ENCODE measurements around the gene STXBP4. TPM values are rescaled to one million over a fixed set of nuclear protein-coding genes. Genes with fewer than 3 reads are reported as not detected.

The STXBP4 gene
- total RNA-seq, 1 experiment from 2014 or later: 12.0 TPM

DNA sequence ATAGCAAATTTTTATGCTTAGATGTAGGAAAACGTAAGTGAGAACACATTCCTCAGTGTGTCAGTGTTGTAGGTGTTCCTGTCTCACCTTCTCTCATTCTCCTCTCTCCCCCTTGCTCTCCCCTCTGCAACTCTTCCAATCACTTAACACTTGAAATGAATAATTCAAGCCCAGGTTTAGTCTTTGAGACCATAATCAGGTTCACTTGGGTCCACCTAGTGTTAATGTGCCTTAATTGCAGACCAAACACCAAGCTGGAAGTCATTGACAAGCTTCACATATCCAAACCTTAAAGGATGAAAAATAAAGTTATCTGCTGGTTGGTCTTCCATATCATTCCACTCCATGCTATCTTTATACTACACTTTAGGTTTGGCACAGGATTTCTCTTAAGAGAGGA lies 37.0 kb downstream of the STXBP4 start:
- Histone ChIP-seq H2AFZ (no peak overlapping the region), H3F3A (ENCODE audit: insufficient read depth, low read depth) (no peaks in the 10 kb centered on the region), H4K20me1 (ENCODE audit: insufficient read depth) (no peaks in the 10 kb centered on the region), H3K9me2 (ENCODE audit: insufficient read depth) (no peaks in the 10 kb centered on the region), H3K27me3 (ENCODE audit: insufficient read depth, low read depth) (no peaks in the 10 kb centered on the region), H3K9me3 (ENCODE audit: insufficient read depth, low read depth) (no peaks in the 10 kb centered on the region), H3K4me2 (no peak overlapping the region), H3K4me3 (no peak overlapping the region), H3K79me2 (ENCODE audit: low read depth) (no peaks in the 10 kb centered on the region), H3K4me1 (replicated peaks; ENCODE audit: insufficient read depth) (no peaks in the 10 kb centered on the region), H3K27ac (no peak overlapping the region), H3K36me3 (ENCODE audit: low read depth) (no peaks in the 10 kb centered on the region)
- ChIA-PET POLR2A (ENCODE audit: unreplicated experiment) (no interaction called here), CTCF (no interaction called here)
- intact Hi-C loops (cut with micrococcal nuclease; ENCODE audit: unreplicated experiment): no loop called here
- TF ChIP-seq, protein P1, sequence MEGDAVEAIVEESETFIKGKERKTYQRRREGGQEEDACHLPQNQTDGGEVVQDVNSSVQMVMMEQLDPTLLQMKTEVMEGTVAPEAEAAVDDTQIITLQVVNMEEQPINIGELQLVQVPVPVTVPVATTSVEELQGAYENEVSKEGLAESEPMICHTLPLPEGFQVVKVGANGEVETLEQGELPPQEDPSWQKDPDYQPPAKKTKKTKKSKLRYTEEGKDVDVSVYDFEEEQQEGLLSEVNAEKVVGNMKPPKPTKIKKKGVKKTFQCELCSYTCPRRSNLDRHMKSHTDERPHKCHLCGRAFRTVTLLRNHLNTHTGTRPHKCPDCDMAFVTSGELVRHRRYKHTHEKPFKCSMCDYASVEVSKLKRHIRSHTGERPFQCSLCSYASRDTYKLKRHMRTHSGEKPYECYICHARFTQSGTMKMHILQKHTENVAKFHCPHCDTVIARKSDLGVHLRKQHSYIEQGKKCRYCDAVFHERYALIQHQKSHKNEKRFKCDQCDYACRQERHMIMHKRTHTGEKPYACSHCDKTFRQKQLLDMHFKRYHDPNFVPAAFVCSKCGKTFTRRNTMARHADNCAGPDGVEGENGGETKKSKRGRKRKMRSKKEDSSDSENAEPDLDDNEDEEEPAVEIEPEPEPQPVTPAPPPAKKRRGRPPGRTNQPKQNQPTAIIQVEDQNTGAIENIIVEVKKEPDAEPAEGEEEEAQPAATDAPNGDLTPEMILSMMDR (conservative IDR thresholded peaks at IDR 0.05): peak; percentile 67
- no peak for TF ChIP-seq EZH2 (IDR thresholded peaks at IDR 0.05; ENCODE audit: low read depth)
- DNase-seq: no peak
- no TSS peak for BruUV-seq (replicated peaks)

DNA sequence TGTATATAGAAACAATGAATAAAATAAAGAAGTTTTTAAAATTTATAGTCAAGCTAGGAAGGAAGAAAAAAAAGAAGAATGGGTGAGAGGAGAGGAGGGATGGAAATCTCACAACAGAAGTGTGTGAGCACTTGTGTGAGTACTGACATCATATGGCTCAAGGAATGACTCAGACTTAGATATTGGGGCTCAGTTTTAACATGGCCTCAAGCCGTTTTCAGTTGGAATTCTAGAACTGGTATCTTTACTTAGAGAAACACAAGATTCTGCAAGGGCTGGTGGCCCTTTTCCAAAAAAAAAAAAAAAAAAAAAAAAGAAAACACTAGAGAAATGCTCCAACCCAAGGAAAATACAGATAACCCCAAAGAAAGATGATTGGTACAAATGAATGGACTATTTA lies 55.1 kb downstream of the STXBP4 start:
- no peaks in the 10 kb centered on the region for H3K4me1 ChIP-seq (replicated peaks; ENCODE audit: insufficient read depth)
- no peak overlapping the region for H3K27ac ChIP-seq
- no peaks in the 10 kb centered on the region for H3K9me2 ChIP-seq (ENCODE audit: insufficient read depth)
- ChIA-PET CTCF (interaction anchor here (0.6 kb wide), 1 partner anchor 1371 kb away, joined by 3 read pairs; no protein-coding TSS in a partner anchor), POLR2A (ENCODE audit: unreplicated experiment) (no interaction called here)
- no peak for DNase-seq
- H3K4me2 ChIP-seq: no peak overlapping the region
- no peaks in the 10 kb centered on the region for H3K36me3 ChIP-seq (ENCODE audit: low read depth)
- no peak for TF ChIP-seq EZH2 (IDR thresholded peaks at IDR 0.05; ENCODE audit: low read depth)
- TF ChIP-seq, protein P1 (conservative IDR thresholded peaks at IDR 0.05): no peak
- intact Hi-C loops (cut with micrococcal nuclease; ENCODE audit: unreplicated experiment): no loop called here
- H3K4me3 ChIP-seq: no peak overlapping the region
- no TSS peak for BruUV-seq (replicated peaks)
- H3K9me3 ChIP-seq (ENCODE audit: insufficient read depth, low read depth): no peaks in the 10 kb centered on the region
- no peaks in the 10 kb centered on the region for H3F3A ChIP-seq (ENCODE audit: insufficient read depth, low read depth)
- H2AFZ ChIP-seq: no peak overlapping the region
- H3K27me3 ChIP-seq (ENCODE audit: insufficient read depth, low read depth): no peaks in the 10 kb centered on the region
- no peaks in the 10 kb centered on the region for H3K79me2 ChIP-seq (ENCODE audit: low read depth)
- H4K20me1 ChIP-seq (ENCODE audit: insufficient read depth): no peaks in the 10 kb centered on the region

DNA sequence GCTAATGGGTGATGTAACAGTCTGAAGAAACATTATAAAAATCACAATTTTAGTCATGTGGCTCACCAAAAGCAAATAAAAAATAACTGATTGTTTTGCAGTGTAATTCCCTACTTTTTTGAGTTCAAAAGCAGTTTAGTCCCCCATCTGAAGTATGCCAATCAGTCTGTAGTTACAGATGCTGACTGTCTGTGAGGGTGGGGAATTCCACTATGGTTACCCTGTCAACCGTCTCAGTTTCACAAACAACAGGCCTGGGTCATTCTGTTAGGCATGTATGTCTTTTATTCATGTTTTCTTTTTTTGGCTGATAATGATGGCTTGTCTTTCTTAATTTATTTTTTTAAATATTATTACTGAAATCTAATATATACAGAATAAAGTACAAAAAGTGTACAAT lies 69.3 kb downstream of the STXBP4 start:
- no peaks in the 10 kb centered on the region for H3K9me2 ChIP-seq (ENCODE audit: insufficient read depth)
- ChIA-PET CTCF (no interaction called here), POLR2A (ENCODE audit: unreplicated experiment) (no interaction called here)
- BruUV-seq (replicated peaks): no TSS peak
- no peaks in the 10 kb centered on the region for H3F3A ChIP-seq (ENCODE audit: insufficient read depth, low read depth)
- no peaks in the 10 kb centered on the region for H3K36me3 ChIP-seq (ENCODE audit: low read depth)
- no peaks in the 10 kb centered on the region for H3K27me3 ChIP-seq (ENCODE audit: insufficient read depth, low read depth)
- no peaks in the 10 kb centered on the region for H3K9me3 ChIP-seq (ENCODE audit: insufficient read depth, low read depth)
- H2AFZ ChIP-seq: no peak overlapping the region
- no peak for DNase-seq
- H3K79me2 ChIP-seq (ENCODE audit: low read depth): no peaks in the 10 kb centered on the region
- no peak overlapping the region for H3K4me2 ChIP-seq
- no peaks in the 10 kb centered on the region; the same call in 1 of the 2 replicates for H3K4me1 ChIP-seq (replicated peaks; ENCODE audit: insufficient read depth)
- H3K4me3 ChIP-seq: no peak overlapping the region
- intact Hi-C loops (cut with micrococcal nuclease; ENCODE audit: unreplicated experiment): no loop called here
- H3K27ac ChIP-seq: no peak overlapping the region
- TF ChIP-seq EZH2 (IDR thresholded peaks at IDR 0.05; ENCODE audit: low read depth): no peak
- TF ChIP-seq, protein P1 (conservative IDR thresholded peaks at IDR 0.05): no peak
- no peaks in the 10 kb centered on the region for H4K20me1 ChIP-seq (ENCODE audit: insufficient read depth)
